ENCODE measurements around the gene HSPA9.
"Not testable (repeated sequence)": the region's sequence is repeated elsewhere in the genome, so short reads cannot be mapped to it uniquely, and the experiment has no call there.

Gene HSPA9

DNA sequence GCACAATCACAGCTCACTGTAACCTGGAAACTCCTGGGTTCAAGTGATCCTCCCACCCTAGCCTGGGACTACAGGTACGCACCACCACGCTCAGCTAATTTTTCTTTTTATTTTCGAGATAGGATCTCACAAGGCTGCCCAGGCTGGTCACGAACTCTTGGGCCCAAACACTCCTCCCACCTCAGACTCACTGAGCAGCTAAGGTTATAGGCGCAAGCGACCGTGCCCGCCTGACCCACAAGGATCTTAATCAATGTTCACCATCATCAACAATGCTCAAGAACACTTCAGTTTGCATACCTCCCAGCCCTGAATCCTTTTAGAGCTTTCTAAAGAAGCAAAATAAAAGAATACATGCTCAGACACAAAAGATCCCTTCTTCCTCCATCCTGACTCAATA, 45.4 kb downstream of the HSPA9 start:
- DNase-seq (ENCODE audit: low spot score), result no peak

DNA sequence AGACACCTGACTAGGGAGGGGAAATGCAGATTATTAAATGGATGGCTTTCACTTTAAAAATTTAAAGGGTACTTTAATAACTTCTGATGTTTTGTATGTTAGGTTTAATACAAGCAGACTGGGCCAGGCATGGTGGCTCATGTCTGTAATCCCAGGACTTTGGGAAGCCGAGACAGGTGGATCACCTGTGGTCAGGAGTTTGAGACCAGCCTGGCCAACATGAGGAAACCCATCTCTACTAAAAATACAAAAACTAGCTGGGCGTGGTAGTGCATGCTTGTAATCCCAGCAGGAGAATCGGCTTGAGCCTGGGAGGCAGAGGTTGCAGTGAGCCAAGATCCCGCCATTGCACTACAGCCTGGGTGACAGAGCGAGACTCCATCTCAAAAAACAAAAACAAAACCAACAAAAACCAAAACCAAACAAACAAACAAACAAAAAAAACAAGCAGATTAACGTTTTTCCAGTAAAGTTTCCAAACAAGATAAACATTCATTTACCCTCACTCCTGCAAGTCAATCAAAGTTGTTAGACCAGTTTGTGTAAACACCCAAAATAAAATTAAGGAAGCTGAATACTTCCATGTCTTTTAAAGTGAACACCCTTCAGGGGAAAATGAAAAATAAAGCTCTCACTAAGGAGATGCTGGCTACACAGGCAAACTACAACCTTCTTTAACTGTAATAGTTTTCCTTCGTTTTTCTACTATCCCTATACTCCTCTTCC, 46.3 kb downstream of the HSPA9 start:
- no peak for DNase-seq (ENCODE audit: low spot score)

DNA sequence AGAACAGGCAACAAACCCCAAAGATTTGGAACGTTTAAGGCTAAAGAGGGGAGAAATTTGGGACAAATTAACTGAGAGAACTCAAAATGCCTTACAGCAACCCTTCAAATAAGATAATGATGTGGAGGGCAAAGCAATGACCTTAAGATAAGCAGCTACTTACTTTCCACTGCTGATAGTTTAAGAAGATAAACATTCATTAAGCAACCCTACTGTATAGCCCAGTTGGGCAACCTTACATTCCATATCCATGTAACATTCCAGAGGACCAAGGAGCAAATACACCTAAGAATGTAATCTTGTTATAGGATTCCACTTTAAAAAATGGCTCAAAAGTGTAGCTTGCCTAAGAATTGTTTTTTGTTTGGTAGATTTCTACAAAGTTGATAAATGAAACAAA, 47.0 kb downstream of the HSPA9 start:
- no peak for DNase-seq (ENCODE audit: low spot score)

DNA sequence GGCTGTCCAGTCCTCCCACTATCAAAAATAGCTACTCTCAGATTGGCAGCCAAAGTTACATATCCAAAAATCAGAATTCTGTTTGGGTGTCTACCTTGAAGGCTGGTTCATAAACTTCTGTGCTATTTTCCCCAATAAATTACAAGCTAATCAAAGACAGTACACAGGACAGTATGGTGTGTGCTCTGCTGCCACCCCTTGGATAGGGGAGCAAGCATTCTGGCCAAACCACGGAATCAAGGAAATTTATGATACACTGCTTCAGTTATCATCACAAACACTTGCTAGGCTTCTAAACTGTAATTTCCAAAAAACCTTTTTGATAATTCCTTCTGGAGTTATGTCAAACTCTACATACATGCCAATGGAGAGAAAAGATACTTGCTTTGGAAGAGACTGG, 48.0 kb downstream of the HSPA9 start:
- no peak for DNase-seq (ENCODE audit: low spot score)

DNA sequence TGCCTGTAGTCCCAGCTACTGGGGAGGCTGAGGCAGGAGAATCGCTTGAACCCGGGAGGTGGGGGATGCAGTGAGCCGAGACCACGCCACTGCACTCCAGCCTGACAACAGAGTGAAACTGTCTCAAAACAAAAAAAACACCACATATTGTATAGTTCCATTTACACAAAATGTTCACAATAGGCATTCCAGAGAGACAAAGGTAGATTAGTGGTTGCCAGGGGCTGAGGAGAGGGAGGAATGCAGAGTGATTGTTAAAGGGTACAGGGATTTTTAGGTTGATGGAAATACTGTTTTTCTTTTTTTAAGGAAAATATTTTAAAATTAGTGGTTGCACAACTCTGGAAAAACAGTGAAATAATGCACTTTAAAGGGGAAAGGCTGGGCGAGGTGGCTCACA, 51.8 kb downstream of the HSPA9 start:
- no peak for DNase-seq (ENCODE audit: low spot score)

DNA sequence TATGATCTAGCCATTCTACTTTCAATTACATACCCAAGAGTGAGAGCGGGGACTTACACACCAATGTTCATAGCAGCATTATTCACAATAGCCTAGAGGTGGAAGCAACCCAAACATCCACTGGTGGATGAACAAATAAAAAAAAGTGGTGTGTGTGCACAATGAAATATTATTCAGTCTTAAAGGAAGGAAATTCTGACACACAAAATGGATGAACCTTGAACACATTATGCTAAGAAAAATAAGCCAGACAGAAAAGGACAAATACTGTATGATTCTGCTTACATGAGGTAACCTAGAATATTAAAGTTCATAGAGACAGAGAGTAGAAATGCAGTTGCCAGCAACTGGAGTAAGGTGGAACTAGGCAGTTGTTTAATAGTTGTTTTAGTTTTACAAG, 54.2 kb downstream of the HSPA9 start:
- DNase-seq (ENCODE audit: low spot score), result no peak

DNA sequence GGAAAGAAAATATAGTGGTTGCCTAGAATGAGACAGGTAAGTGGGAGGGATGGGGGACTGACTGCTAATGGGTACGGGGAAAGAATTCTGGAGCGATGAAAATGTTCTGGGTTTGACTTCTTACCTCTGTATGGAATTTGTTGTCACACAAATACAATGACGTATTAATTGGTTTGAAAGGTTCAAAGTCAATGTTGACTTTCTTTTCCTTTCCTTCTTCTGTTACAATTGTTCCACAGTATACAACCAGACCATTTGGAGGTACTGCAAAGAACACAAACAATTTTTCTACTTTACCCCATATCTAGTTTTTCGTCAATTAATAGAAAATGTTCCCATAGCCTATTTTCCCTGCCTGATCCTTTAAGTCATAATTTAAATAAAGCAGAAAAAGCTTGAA, 57.8 kb downstream of the HSPA9 start:
- no peak for DNase-seq (ENCODE audit: low spot score)

DNA sequence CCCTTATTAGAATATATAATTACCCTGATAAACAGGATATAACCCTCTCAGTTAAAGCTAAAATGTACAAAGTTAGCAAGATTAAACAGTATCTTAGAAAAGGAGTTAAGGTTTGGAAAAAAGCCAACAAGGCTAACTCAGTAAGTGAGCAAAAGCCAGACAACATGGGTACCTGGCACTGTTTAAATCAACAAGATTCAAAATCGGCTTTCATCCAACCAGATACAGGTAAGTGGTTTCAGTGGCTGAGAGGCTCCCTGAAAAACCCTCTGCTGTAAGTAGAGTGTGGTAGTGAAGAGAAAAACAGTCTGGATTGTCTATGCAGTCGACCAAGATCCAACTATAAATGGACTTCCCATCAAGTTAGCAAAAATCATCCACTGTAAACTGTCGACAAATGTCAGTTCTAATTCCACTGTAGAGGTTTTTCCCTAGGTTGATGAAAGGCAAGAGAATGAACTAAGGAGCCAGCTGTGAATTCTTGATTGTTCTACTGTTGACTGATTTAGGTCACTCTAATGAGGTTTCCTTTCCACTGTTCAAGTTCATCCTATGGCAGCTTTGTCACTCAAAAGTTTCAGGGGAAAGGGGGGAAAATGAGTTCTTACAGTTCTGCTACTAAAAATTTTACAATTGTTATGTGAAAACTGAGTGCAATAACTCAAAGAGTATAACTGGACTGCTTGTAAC, 59.5 kb downstream of the HSPA9 start:
- no peak for DNase-seq (ENCODE audit: low spot score)

DNA sequence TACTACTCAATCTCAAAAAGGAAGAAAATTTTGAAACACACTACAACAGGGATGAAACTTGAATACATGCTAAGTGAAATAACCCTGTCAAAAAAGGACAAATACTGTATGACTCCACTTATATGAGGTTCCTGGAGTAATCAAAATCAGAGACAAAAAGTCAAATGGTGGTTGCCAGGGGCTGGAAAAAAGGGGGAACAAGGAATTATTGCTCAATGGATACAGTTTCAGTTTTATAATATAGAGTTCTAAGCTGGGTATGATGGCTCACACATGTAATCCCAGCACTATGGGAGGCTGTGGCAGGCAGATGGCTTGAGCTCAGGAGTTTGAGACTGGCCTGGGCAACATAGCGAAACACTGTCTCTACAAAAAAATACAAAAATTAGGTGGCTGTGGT, 61.2 kb downstream of the HSPA9 start:
- no peak for DNase-seq (ENCODE audit: low spot score)

DNA sequence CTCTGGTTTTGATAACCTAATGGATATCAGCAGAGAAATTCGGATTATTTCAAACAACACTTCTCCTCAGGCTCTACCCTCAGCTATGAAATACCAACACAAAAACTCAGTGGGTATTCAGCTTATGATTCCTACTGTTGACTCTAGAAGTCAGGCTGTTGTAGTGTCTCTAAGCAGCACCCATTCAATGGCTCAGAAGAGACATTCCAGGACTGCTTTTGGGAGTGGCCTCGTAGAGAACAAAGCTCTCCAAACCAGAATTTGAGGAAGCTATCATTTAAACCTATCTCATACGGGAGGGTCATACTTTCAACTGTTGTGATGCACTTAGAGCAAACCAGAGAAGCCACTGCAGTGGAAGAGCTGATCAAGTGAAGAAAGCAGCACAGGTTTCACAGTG, 66.2 kb downstream of the HSPA9 start:
- DNase-seq (ENCODE audit: low spot score), result no peak

DNA sequence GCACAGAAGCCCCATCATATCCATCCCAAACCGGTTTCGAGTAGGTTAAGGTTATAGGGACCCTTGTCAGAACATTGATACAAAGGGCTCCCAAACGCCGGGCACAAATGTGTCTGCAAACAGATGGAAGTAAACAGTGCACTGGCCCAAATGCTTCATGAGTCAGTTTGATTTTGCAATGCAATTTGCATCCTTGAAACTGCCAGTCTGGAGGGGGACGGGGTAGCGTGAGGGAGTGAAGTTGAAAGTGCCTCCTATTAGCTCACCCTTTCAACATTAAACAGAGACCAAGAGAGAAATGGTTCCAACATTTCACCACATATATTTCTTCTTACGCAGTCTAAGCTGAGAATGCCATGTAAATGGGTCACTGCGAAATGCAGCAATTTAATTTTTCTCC, 67.7 kb downstream of the HSPA9 start:
- not testable (repeated sequence) for DNase-seq (ENCODE audit: low spot score)

DNA sequence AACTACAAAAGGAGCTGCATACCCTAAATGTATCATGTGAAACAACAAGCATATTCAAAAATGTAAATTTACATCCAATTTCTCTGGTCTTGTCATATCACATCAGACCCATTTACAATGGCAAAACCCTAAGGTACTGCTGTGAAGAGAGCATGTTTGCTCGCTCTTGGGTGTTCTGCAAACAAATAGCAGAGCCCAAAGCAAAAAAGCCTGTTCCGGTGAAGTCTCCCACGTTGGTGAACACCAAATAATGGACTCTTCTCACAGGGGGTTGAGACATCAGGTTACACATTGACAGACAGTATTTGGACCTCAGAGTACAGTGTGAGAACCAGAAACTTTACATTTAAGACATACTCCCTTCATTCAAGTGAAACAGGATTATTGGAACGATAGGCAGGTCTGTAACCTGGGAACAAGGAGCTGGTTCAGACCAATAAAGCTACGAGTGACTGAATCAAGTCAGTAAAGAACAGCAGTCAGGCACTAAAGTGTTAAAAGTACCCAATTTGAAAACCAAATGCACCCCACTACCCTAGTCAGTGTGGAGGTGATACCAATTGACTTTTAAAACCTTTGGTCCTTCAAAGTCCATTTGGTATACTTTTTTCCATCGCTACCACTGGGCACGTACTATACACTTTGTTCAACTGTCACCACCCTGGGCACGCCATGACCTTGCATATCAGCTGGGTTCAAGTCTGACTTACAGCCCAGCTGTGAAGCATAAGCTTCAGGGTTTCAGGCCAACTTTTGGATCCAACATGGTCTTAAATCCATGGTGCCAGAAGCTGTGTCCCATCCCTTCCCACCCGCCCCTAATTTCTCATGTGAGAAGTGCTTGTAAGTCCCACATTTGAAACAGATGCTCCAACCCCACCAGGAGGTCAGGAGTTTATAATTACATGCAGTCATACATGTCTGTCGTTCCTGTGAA, 68.6 kb downstream of the HSPA9 start:
- DNase-seq (ENCODE audit: low spot score), result no peak

DNA sequence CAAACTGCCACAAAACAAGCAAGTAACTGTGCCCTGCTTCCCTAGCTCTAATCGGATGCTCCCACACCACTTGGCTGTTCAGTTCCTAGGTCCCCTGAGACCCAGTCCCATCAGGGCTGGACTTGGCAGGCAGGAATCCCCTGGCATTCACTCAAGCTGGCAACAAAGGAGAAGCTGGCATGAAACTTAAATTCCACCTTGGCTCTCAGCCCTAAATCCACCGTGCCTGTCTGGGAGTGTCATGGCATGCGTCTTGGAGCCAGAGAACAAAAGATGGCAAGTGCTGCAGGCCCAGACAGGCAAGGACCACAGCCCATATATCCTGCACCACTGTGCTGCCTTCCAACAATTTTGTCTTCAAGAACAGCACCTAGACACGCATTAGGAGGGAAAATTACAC, 70.4 kb downstream of the HSPA9 start:
- DNase-seq (ENCODE audit: low spot score), result no peak

All from iPS-NIHi11 (cell line).